SKM-1 (cell line): ENCODE data around the gene OR10G8.

Experiments
- DNase-seq: peaks from one replicate; lab custom pipeline; 2025; ENCODE audit not compliant: unreplicated experiment; lab: John Stamatoyannopoulos, UW

The OR10G8 gene

GRCh38 chr11:124077266-124077665 is 50.7 kb downstream of the OR10G8 start:
- no peak for DNase-seq

DNA sequence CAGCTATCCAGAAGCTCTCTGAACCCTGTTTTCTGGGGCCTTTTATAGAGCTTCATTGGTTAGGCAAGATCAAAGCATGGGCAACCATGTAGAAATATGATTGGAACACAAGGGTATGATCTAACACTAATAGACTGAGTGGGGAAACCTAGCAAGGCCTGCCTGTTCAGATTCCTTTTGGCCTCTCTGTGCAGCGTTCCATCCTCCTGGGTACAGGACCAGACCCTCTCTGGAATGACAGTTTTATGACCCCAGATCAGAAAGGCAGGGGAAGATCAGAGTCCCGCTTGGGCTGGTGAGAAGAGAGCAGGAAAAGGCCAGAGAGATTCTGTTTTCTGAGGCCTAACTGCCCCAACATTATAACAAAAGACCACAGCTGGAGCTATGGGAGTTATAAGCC is 52.0 kb downstream of the OR10G8 start:
- DNase-seq: no peak

- DNase-seq: no peak
These were observed 53.2 kb downstream of the OR10G8 start for GRCh38 chr11:124079631-124080326.
